Hematopoietic multipotent progenitor cell treated with erythropoietin and hydrocortisone succinate and interleukin-3 and kit ligand, for 17 days (in vitro differentiated cells): ENCODE data around the gene LINGO1.

ENCODE experiments used
- DNase-seq: peaks from one replicate; pipeline ENCODE4 v3.0.0-alpha.2; 2015; ENCODE audit warnings: low spot score

The LINGO1 gene, protein sequence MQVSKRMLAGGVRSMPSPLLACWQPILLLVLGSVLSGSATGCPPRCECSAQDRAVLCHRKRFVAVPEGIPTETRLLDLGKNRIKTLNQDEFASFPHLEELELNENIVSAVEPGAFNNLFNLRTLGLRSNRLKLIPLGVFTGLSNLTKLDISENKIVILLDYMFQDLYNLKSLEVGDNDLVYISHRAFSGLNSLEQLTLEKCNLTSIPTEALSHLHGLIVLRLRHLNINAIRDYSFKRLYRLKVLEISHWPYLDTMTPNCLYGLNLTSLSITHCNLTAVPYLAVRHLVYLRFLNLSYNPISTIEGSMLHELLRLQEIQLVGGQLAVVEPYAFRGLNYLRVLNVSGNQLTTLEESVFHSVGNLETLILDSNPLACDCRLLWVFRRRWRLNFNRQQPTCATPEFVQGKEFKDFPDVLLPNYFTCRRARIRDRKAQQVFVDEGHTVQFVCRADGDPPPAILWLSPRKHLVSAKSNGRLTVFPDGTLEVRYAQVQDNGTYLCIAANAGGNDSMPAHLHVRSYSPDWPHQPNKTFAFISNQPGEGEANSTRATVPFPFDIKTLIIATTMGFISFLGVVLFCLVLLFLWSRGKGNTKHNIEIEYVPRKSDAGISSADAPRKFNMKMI

DNA sequence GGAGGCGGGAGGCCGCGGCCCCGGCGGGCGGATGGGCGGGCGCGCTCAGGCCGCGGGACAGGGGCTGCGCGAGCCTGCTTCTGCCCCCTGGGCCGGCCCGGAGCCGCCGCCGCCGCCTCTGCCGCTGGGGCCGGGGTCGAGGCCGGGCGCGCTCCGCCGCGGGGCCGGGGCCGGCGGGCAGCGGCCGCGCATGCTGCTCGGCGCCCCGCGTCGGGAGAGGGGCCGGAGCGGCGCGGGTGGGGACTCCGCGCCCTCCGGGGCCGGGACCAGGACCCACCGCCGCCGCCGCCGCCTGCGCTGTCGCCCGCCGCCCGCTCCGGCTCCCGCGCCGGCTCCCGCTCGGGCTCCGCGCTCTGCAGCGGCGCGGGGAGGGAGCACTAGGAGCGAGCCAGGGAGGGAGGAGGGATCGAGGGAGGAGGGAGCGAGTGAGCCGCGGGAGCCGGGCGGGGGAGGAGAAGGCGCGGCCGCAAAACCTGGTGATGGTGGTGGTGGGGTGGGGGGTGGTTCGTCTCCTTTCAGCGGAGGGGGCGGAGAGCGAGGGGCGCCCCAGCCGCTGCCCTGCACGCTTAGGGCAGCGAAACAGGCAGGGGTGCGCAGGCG is at the start of gene LINGO1:
LINGO1 (minus strand) TSS at position 379 of the 600 bp plus-strand sequence. CDS start 597 bp downstream, outside the sequence.
- no peak for DNase-seq

DNA sequence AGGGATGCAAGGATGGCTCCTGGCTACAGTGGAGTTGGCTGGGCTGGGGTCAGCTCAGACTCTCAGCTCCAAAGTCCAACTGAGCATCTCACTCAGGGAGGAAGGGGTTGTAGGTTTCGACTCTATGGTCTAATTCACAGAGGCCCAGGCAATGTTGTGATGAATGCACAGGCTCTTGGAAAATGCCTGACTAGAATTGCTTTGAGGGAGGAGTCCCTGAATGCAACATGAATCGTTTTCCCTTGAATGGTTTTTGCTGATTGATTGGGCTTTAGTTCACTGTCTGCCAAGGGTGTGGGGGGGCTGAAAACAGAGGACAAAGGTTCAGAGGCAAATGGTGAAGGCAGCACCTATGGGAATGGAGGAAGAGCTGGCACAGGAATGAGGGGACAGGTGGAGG is 48.6 kb upstream of the LINGO1 start:
- no peak for DNase-seq

DNA sequence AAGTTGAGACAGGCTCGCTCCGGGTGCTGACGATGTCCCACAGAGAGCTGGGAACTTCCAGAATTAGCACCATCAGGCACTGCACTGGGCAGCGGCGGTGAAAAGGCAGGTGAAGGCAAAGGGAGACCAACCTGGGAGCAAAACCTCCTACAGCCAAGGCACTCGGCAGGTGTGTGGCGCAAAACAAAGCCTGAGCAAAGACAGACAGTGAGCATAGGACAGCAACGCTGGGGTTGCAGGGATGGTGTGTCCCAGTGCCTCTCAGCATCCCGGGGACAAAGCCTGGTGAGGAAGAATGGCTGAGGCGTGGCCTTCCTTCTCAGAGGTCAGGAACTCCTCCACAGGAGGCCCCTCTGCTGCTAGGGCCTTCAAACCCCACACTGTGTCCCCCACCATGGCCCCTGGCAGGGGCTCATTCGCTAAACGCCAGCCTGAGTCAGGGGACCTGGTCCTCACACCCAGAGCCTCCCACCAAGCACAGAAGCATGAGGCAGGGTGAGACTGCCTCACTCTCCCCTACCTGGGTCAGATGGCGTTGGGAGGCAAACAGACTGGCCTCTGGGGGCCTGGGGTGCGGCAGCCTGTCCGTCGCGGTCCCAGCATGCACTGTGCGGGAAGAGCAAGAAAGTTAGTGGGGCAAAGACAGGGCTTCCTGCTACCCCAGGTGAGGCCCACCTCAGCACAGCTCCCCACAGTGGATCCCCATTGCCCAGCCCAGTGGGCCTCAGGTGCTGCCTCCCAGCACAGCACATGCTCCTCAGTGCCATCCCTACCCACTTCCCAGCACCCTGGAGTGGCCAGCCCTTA is 44.1 kb upstream of the LINGO1 start:
- no peak for DNase-seq

DNA sequence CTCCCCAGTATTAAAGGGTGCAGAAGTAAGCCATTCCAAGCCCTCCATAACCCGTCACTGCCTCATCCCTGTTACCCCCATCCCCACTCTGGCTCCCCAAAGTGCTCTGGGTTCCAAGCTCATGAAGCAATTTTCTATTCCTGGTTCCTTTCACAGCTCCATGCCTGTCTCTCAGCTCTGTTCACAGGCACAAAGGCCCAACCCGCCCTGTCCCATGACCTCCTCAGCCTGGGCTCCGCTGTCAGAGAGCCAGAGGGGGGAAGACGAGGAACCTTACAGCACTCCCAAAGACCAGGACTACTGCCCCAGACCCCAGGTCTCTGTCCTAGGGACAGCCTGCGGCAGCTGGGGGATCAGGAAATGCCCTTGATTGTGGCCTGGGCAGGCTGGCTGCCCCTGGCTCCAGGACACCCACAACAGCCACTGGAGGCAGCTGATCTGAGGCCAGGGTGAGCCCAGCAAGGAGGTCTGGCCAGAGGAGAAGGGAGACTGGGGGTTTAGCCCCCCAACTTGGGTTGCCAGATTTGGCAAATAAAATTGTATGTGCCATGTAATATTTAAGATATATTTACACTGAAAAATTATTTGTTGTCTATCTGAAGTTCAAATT is 43.2 kb upstream of the LINGO1 start:
- DNase-seq = no peak

DNA sequence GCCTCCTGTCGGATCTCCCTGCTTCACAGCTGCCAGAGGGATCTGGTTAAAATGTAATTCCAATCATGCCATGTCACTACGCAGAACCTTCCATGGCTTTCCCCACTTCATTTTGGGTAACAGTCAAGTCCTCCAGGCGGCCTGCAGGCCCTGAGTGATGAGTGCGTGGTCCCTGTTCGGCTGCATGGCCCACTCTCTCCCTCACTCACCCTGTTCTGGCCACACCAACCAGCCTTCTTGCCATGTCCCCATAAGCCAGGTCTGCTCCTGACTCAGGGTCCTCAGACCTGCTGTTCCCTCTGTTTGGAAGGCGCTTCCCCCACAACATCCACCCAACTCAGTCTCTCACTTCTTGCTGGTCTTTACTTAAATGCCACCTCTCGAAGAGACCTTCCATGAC is 41.6 kb upstream of the LINGO1 start:
- DNase-seq = no peak

DNA sequence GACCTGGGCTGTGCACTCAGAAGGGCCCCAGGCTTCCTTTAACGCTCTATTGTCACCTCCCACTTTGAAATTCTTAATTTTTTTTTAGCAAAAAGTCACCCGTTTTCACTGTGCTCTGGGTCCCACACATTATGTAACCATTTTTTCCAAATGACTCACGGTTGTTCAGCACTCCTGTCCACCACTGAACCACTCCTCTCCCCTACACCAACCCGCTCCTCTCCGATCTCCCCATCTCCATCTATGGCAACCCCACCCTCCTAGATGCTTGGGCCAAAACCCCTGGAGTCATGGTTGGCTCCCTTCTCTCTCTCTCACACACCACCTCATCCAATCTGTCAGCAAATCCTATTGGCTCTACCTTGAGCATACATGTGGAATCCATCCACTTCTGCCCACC is 41.2 kb upstream of the LINGO1 start:
- DNase-seq = no peak

DNA sequence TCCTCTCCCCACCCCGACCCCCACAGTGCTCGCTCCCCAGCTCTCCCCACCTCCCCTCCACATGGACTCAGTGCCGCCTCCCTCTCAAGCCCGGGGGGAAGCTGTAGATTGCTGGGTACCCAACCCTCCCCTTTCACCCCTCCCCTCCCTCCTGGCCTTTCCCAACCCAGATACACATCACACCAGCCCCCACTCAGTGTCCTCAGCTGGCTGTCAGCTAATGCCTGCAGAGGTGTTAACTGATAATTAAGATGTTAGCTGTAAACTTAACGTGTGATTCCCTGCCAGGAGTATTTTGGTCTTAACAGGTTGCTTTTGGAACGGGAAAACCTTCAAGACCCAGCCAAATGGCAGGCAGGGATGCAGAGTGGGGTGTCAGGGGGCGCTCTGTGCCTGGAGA is 39.4 kb upstream of the LINGO1 start:
- DNase-seq = no peak

DNA sequence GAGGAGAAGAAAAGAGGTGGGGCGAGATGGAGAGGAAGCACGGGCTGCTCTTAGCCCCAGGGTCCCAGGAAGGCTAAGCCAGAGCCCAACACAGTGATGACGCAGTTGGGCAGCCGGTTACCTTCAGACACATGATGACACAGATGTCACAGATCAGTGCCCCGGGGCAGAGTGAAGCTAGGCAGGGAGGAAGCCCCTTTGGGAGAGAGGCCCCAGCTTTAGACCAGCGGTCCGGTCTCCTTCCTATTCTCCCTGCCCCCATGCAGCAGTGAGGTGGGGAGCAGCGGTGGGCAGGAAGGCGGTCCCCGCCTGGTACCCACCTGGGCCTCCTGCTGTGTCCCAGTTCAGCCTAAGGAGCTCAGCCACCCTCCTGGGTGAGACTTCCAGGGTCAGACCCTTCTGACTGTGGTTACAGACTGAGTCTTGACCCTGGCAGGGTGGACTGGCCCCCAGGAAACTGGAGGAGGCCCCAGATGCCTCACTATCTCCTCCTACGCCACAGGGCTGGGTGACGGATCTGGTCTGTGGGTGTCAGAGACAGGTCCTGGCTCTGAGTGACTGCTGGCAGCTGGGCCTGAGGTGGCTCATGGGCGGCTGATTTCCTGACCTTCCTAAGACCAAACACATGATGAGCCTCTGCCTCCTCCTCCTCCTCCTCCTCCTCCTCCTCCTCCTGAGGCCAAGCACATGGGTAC is 38.8 kb upstream of the LINGO1 start:
- no peak for DNase-seq

DNA sequence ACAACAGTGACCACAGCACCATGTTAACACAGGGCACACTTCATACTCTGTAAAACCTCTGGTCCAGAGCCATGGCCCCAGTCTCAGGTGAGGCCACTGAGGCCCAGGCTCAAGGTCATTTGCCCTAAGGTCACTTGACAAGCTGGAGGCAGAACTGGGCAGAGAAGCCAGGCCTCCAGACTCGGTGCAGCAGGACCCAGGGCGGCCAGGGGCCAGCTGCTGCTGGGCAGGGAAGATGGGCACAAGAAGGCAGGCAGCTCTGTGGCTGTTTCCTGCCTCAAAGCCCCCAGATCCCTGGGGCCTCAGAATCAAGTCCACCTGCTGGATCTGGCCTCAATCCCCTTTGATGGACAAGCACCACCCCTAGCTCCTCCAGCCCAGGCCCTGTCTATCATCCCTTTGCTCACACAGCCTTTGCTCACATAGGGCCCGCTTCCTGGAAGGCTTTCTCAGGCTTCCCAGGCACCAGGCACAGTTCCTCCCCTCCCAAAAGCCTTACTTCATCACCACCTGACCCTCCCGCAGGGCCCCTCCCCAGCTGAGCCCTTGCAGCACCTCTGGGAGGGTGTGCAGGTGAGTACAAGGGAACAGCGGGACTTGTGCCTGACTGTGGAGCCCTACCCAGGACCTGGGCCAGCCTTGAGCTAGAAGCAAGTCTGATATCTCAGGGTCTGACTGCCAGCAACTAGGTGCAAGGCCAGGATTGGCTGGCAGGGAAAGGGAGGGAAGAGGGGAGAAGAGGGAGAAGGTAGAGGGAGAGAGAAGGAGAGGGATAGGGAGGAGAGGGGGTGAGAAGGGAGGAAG is 38.0 kb upstream of the LINGO1 start:
- DNase-seq = no peak

DNA sequence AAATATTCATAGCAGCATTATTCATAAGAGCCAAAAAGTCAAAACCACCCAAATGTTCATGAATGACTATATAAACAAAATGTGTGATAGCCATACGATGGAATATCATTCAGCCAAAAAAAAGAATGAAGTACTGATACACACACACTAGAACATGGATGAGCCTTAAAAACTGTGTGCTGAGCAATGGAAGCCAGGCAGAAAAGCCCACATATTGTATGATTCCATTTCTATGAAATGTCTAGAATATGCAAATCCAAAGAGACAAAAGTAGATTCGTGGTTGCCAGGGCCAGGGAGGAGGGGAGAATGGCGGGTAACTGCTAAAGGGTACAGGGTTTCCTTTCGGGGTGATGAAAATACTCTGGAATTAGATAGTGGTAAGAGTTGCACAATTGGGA is 37.2 kb upstream of the LINGO1 start:
- DNase-seq = no peak

DNA sequence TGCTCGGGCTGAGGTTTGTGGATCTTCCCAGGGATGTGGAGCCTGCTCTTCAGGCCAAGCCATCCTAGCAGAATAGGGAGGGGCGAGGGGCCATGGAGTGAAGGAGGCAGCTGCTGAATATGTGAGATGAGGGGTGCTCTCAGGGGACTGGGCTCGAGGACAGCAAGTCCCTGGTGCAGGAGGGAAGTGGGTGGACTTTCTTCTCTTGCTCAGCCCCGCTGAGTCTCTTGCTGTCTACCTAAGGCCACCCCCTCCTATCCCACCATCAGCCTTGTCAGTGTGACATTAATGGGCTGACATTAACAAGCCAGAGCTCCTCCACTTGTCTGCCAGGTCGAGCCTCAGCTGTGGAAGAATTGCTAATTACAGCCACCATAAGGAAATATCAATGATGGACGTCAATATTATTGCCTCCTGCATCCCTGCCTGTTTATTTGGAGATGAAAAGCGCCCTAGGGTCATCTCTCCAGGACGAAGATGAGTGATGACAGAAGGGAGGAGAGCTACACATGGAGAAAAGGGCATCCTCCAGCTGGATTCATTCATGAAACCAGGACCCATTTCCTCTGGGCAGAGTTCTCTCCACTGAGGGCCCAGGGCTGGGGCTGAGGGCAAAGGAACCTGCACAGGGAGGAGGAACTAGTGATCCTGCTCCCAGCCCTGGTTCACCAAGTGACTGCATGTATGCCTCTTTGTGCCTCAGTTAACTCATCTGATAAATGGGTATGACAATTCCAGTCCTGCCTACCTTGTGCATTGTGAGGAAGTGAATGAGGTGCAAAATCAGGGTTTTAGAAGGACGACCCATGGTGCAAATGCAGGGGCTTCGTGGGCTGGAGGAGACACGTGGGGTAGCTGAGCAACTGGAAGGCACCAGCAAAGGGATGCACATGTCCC is 34.9 kb upstream of the LINGO1 start:
- no peak for DNase-seq

DNA sequence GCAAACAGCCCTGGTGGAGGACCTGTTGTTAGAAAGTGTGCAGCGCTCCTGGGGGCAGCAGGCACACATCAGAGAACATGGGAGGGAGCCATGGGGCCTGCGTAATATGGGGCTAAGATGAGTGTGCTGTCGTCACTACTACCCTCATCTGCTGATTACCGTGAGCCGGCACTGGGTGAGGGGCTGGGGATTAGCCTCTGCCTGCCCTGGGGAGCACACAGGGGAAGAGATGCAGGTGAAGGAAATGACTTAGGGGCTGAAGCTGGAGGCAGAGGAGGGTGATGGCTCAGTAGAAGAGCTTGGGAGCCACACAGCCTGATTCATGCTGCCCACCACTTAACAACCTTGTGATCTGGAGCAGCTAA is 33.6 kb upstream of the LINGO1 start:
- no peak for DNase-seq

DNA sequence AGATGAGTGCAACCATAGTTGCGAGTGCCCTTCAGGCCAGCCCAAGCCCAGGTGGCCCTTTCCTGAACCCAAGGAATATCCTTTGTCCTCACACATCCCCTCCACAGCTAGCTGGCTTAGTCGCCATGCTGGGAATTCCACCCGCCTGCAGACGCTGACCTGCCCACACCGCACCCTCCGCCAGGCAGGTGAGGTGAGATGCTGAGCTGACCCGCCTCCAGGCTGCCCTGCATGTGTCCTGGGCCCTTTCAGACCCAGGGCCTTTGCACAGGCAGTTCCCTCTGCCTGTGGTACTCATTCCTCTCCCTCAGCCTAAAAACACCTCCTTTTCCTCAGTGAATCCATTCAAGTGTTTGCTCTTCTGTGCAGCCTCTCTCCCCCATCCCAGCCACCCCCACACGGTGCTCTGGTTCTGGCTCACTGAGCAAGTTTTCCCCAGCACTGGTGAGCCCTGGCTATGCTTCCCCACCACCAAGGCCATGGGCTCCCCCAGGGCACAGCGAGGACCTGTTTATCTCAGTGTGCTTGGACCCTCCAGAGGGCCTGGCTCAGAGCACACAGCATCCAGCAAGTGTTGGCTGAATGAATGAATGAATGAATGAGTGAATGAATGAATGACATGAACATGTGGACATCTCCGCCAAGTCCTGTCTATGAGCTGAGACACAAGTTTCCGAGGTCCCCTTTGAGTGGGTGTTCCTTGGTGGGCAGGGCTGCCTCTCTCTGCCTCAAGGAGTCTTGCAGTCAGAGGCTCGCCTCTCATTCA is 33.0 kb upstream of the LINGO1 start:
- no peak for DNase-seq

DNA sequence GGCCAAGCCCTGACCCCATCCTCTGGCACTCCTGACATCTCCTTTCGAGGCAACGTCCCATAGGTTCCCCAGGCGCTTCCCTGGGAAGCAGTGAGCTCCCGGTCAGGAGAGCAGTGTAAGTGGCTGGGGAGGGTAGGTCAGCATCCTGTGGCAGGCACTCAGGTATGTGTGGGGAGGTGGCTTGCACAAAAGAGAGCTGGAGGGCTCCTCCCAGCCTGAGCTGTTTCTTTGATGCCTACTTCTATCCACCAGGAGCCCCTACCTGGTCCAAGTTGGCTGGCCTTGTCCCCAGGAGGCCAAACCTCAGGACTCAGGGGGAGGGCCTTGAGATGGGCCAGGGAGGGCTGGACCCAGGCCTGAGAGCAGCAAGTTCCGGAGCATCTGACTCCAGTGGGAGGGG is 31.7 kb upstream of the LINGO1 start:
- no peak for DNase-seq

DNA sequence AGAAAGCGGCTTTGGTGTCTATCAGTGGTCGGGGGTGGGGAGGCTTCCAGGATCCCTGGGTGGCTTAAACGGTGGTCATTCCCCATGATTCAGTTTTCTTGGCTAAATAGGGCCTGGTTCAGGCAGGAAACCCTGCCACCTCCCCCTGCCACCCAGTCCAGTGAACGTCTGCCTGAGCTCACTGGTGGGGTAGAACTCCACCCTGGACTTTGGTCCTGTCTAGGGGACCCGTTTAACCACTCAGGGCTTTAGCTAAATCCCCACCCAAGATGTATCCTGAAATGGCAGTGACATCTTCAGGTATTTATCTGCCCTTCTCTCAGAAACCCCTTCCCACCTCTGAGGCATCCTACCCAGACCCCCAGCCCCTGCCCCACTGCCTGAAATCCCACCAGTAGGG is 30.5 kb upstream of the LINGO1 start:
- DNase-seq = no peak

DNA sequence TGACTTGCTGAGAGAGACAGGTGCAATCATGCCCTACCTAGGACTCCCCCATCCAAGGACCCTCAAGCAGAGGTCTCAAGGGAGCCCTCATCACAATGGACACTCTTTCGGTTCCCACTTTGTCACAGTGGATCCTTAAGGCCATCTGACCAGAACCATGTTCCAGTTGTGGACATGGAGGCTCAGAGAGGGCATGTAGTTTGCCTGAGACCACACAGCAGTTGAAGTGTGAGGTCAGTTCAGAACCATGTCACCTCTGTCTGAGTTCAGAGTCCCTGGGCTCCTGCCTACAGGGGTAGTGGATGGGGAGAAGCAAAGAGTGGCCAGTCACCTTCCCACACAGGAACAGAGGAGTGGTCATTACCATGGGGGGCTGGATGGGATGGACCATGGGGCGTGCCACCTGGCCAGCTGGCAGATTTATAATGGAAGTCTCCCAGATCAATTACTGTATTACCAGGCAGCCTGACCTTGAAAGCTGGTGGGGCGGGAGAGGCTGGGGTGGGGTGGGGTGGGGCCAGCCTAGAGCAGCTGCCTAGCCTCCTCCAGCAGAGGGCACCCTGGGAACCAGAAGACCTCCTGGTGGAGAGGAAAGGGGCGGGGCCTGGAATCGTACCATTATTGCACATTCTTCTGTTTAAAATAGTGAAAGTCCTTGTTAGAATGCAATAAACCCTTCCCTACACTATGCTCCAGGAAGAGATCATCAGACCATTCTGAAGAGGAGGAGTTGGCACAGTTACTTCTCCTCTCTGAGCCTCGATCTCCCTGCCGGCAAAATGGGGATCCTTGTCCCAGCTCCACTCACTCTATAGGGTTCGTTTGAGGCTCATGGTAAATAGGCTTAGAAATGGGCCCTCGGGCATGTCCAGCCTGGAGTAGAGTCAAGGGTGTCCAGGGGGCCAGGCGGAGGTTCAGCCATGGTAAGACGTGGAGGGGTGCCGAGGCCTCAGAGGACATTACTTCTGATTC is 26.9 kb upstream of the LINGO1 start:
- peak; percentile 20 for DNase-seq

DNA sequence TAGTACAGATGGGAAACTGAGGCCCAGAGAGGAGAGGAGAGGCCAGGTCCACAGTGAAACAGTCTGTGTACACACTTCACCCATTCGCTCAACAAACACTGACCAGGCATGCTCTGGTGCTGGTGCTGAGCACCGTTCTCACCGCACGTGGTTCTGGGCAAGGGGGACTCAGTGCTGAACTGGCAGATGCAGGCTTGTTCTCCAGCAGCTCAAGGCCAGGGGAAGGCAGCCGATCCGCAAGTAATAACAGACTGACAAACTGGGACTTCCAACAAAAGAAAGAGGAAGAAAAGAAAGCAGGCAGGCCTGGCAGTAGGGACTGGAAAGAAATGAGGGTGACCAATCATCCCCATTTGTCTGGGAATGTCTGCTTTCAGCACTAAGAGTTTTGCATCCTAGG is 25.6 kb upstream of the LINGO1 start:
- no peak for DNase-seq
